B cell (primary cell): ENCODE measurements around the gene TOGARAM1. TPM values are rescaled to one million over a fixed set of nuclear protein-coding genes. Genes with fewer than 3 reads are reported as not detected.

Source experiments
- ATAC-seq: fragments of 200-7000 bp; cut with Tn5 transposase; one replicate; pipeline ENCODE4 v1.10.0; 2021; ENCODE audit warnings: low read depth, mild to moderate bottlenecking, moderate number of reproducible peaks, moderate library complexity
- CTCF ChIA-PET: fragments of 350-600 bp; sonication (Branson Sonifier 250); formaldehyde crosslinking; loops from one replicate; lab custom pipeline; 2021; ENCODE audit warnings: antibody characterized with exemption, inconsistent platforms; lab: Charles Lee
- POLR2A ChIA-PET: fragments of 350-600 bp; sonication (Branson Sonifier 250); formaldehyde crosslinking; loops from one replicate; lab custom pipeline; 2021; ENCODE audit warnings: antibody characterized with exemption; lab: Charles Lee
- DNase-seq: peaks from one replicate; pipeline ENCODE4 v3.0.0; 2013
- H2AFZ ChIP-seq: 2 replicates; pipeline ENCODE4 v1.6.1; 2012; ENCODE audit warnings: mild to moderate bottlenecking, low read depth, low read length; ENCODE audit not compliant: insufficient read depth, poor library complexity, severe bottlenecking
- H3K27ac ChIP-seq, 2 donors: 1 replicate in 1 of 2; 2 replicates in 1 of 2; pipeline ENCODE4 v1.5.1; 2012 to 2013; ENCODE audit warnings: low read length in 2 of 2, mild to moderate bottlenecking in 2 of 2, moderate library complexity in 1 of 2
- H3K27me3 ChIP-seq, 4 experiments: fragments of 200-600 bp in 1 of 4; sonication (generic) in 1 of 4; replicated peaks in 1 of 4; 1 replicate in 2 of 4; 2 replicates in 2 of 4; pipeline versions ENCODE4 v1.6.1 to v1.7.0; 2013 to 2016; ENCODE audit warnings: low read length in 3 of 4, mild to moderate bottlenecking in 2 of 4, mixed read lengths in 1 of 4, moderate library complexity in 1 of 4; ENCODE audit not compliant: insufficient read depth in 4 of 4, control insufficient read depth in 3 of 4; ENCODE audit errors: control extremely low read depth in 1 of 4
- H3K36me3 ChIP-seq, 2 experiments: replicated peaks in 1 of 2; 1 replicate in 1 of 2; 2 replicates in 1 of 2; pipeline versions ENCODE4 v1.6.1 to v1.7.1; 2013; ENCODE audit warnings: low read length in 1 of 2; ENCODE audit not compliant: insufficient read depth in 2 of 2, control insufficient read depth in 1 of 2; ENCODE audit errors: control extremely low read depth in 1 of 2, extremely low read depth in 1 of 2
- H3K4me1 ChIP-seq, 2 donors: fragments of 200-600 bp in 1 of 2; sonication (generic) in 1 of 2; 1 replicate in 1 of 2; 2 replicates in 1 of 2; pipeline versions ENCODE4 v1.5.1 to v1.6.1; 2013 to 2017; ENCODE audit warnings: low read length in 2 of 2; ENCODE audit not compliant: control insufficient read depth in 2 of 2, insufficient read depth in 2 of 2
- H3K4me2 ChIP-seq: replicated peaks from 2 replicates; pipeline ENCODE3; 2012; ENCODE audit warnings: mild to moderate bottlenecking, low read depth, low read length; ENCODE audit not compliant: poor library complexity, severe bottlenecking
- H3K4me3 ChIP-seq, 5 experiments: fragments of 200-600 bp in 1 of 5; sonication (generic) in 1 of 5; 1 replicate in 3 of 5; 2 replicates in 2 of 5; pipeline versions ENCODE4 v1.5.1 to v1.7.0; 2011 to 2016; ENCODE audit warnings: low read length in 4 of 5, mild to moderate bottlenecking in 4 of 5, low read depth in 2 of 5, control low read depth in 1 of 5, moderate library complexity in 1 of 5; ENCODE audit not compliant: insufficient read depth in 1 of 5; ENCODE audit errors: control extremely low read depth in 1 of 5, extremely low read depth in 1 of 5
- H3K79me2 ChIP-seq: fragments of 200-600 bp; sonication (generic); one replicate; pipeline ENCODE4 v1.6.0; 2016; ENCODE audit warnings: low read length; ENCODE audit not compliant: control insufficient read depth, insufficient read depth
- H3K9ac ChIP-seq: fragments of 200-600 bp; sonication (generic); 2 replicates; pipeline ENCODE4 v1.6.1; 2017; ENCODE audit warnings: mild to moderate bottlenecking, low read length, moderate library complexity
- H3K9me3 ChIP-seq, 3 donors: one replicate each; pipeline versions ENCODE4 v1.6.1 to v1.7.1; 2013; ENCODE audit warnings: low read length in 2 of 3; ENCODE audit not compliant: control insufficient read depth in 2 of 3, insufficient read depth in 1 of 3; ENCODE audit errors: control extremely low read depth in 1 of 3
- H4K20me1 ChIP-seq: 2 replicates; pipeline ENCODE4 v1.6.0; 2012; ENCODE audit warnings: mild to moderate bottlenecking, low read length; ENCODE audit not compliant: insufficient read depth, control insufficient read depth, poor library complexity, severe bottlenecking
- H3K27ac Mint-ChIP-seq: one replicate; pipeline ENCODE4 v1.8.0; 2021; ENCODE audit warnings: mixed read lengths
- H3K27me3 Mint-ChIP-seq: one replicate; pipeline ENCODE4 v1.8.0; 2021; ENCODE audit warnings: mixed read lengths
- H3K4me1 Mint-ChIP-seq: one replicate; pipeline ENCODE4 v1.8.0; 2021; ENCODE audit warnings: mixed read lengths
- H3K4me3 Mint-ChIP-seq: one replicate; pipeline ENCODE4 v1.8.0; 2021; ENCODE audit warnings: mixed read lengths
- H3K9me3 Mint-ChIP-seq: one replicate; pipeline ENCODE4 v1.8.0; 2022; ENCODE audit warnings: mixed read lengths; ENCODE audit not compliant: insufficient read depth
- EZH2 ChIP-seq: IDR thresholded peaks from 2 replicates; pipeline ENCODE4 v1.6.1; 2012; ENCODE audit warnings: borderline replicate concordance, low read depth, mild to moderate bottlenecking, moderate library complexity, low read length; ENCODE audit not compliant: insufficient read depth, poor library complexity, severe bottlenecking
- WGBS: methylation state at CpG from one replicate; pipeline ENCODE4 v1.1.5; 2013; ENCODE audit warnings: missing lambda C conversion rate; ENCODE audit not compliant: insufficient coverage; 5-methylcytosine and 5-hydroxymethylcytosine counted together
- intact Hi-C: fragments of 100-400 bp; cut with micrococcal nuclease; formaldehyde crosslinking; loops from one replicate; pipeline ENCODE4 v1.10.0; 2022
- polyA plus RNA-seq: library from polyadenylated mRNA; depleted of rRNA; stranded (reverse); fragments of >200 nt; gene quantifications from 2 replicates; pipeline ENCODE4 v1.2.3, GENCODE V29; 2012
- total RNA-seq, 2 donors: library from RNA; stranded (reverse); fragments of 120-200 nt in 1 of 2; gene quantifications; 1 replicate in 1 of 2; 2 replicates in 1 of 2; pipeline versions ENCODE4 v1.2.3 to v1.2.4, GENCODE V29; 2013 to 2022
- TF ChIP-seq, protein P1 (sequence below): fragments of 200-600 bp; IDR thresholded peaks from one replicate; pipeline ENCODE4 v1.8.0; 2022; ENCODE audit warnings: antibody characterized with exemption, mild to moderate bottlenecking

The TOGARAM1 gene
- total and polyA plus RNA-seq, 2 donors (not counting 1 experiment from before 2014, with no cell fraction given): 3.4 to 23.9 TPM

DNA sequence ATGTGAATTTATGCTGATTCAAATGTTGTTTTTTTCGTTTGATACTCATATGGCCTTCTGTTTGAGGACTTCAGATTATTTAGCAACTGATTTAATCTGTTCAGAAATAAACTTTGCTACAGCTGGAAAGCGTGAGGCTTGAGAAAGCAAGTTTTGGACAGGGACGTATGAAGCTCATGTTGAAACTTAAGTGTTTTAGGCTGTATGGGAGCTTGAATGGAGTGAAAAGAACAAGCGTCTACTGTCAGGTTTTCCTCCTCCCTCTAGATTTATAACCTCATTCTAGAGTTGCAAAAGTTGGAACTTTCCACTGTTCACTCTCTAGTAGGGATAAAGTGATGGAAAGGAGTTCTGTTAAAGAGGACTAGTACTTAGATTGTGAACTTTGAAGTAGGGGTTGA is 123.0 kb downstream of the TOGARAM1 start:
- Histone ChIP-seq H3K4me3 (peak overlapping the region; percentile 64 to 95 (median 91)), H3K36me3 (no peaks in the 10 kb centered on the region), H3K9me3 (no peaks in the 10 kb centered on the region), H3K79me2 (peaks cover 60% of the 10 kb centered on the region), H3K9ac (peak overlapping the region; percentile 77), H3K27me3 (no peaks in the 10 kb centered on the region), H2AFZ (peak overlapping the region; percentile 88), H4K20me1 (peaks cover 21% of the 10 kb centered on the region), H3K4me2 (peak overlapping the region; percentile 82), H3K27ac (peak overlapping the region in 1 of 2 donors; percentile 96), H3K4me1 (peaks cover 27 to 39% of the 10 kb centered on the region in 2 donors)
- TF ChIP-seq EZH2: no peak
- TF ChIP-seq, protein P1, sequence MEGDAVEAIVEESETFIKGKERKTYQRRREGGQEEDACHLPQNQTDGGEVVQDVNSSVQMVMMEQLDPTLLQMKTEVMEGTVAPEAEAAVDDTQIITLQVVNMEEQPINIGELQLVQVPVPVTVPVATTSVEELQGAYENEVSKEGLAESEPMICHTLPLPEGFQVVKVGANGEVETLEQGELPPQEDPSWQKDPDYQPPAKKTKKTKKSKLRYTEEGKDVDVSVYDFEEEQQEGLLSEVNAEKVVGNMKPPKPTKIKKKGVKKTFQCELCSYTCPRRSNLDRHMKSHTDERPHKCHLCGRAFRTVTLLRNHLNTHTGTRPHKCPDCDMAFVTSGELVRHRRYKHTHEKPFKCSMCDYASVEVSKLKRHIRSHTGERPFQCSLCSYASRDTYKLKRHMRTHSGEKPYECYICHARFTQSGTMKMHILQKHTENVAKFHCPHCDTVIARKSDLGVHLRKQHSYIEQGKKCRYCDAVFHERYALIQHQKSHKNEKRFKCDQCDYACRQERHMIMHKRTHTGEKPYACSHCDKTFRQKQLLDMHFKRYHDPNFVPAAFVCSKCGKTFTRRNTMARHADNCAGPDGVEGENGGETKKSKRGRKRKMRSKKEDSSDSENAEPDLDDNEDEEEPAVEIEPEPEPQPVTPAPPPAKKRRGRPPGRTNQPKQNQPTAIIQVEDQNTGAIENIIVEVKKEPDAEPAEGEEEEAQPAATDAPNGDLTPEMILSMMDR: no peak
- intact Hi-C loops: loop anchor here (1.0 kb wide), 5 partner anchors 7 to 188 kb away; partner anchors contain the start of genes FKBP3, KLHL28 and MIS18BP1
- ChIA-PET CTCF (interaction anchor here (1.3 kb wide), 1 partner anchor 50 kb away, joined by 3 read pairs; no protein-coding TSS in a partner anchor), POLR2A (interaction anchor here (2.1 kb wide), 1 partner anchor 123 kb away, joined by 13 read pairs; the partner anchor contains the start of genes KLHL28 and TOGARAM1)
- Mint-ChIP-seq H3K4me1 (peaks cover 57% of the 10 kb centered on the region), H3K4me3 (peak overlapping the region; percentile 96), H3K27me3 (no peaks in the 10 kb centered on the region), H3K27ac (peak overlapping the region; percentile 64), H3K9me3 (no peaks in the 10 kb centered on the region)
- ATAC-seq (no peak), DNase-seq (peak; percentile 21)
- WGBS: no CpG with 5 or more reads among the region's 4 CpGs

DNA sequence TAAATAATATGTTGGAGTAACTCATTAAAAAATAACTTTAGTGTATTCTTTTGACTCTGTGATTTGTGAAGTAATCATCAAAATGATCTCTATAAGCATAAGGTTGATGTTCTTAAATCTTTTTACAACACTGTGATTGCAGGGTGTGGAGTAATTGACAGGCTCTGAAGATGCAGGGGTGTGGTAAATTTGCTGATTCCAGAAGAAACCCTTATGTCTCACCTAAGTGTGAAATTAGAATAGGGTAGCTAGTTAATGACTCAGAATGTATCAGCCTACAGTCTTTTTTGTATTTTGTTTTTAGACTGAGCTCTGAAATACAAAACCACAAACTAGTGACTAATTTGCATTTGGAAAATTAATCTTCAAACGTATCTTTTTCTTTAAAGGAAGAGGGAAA is 127.8 kb downstream of the TOGARAM1 start:
- Mint-ChIP-seq H3K27ac (no peak overlapping the region), H3K27me3 (no peaks in the 10 kb centered on the region), H3K4me3 (no peak overlapping the region), H3K4me1 (peaks cover 49% of the 10 kb centered on the region), H3K9me3 (no peaks in the 10 kb centered on the region)
- DNase-seq (no peak), ATAC-seq (no peak)
- Histone ChIP-seq H4K20me1 (peaks cover 41% of the 10 kb centered on the region), H3K4me3 (no peak overlapping the region), H3K9ac (no peak overlapping the region), H3K79me2 (peaks cover 96% of the 10 kb centered on the region), H3K4me1 (peaks cover 20 to 33% of the 10 kb centered on the region in 2 donors), H3K27ac (no peak overlapping the region), H3K4me2 (no peak overlapping the region), H3K27me3 (no peaks in the 10 kb centered on the region), H2AFZ (no peak overlapping the region), H3K36me3 (no peaks in the 10 kb centered on the region), H3K9me3 (no peaks in the 10 kb centered on the region)
- intact Hi-C loops: no loop called here
- no CpG with 5 or more reads among the region's 1 CpG for WGBS
- CTCF ChIA-PET: no interaction called here
- no peak for TF ChIP-seq EZH2
- POLR2A ChIA-PET: no interaction called here
